KMS-11 (cell line): ENCODE results near the gene FAM151A.

Source experiments
- H2AFZ ChIP-seq: fragments of 200-600 bp; sonication (generic); 2 replicates; pipeline ENCODE4 v1.6.1; 2016; ENCODE audit warnings: antibody characterized with exemption, mixed run types, low read depth
- H3K27ac ChIP-seq: fragments of 200-600 bp; sonication (generic); 2 replicates; pipeline ENCODE4 v1.6.1; 2016; ENCODE audit warnings: mild to moderate bottlenecking, mixed run types
- H3K27me3 ChIP-seq: fragments of 200-600 bp; sonication (generic); 2 replicates; pipeline ENCODE4 v1.6.1; 2017; ENCODE audit warnings: mild to moderate bottlenecking, low read depth, mixed run types, moderate library complexity; ENCODE audit not compliant: insufficient read depth
- H3K36me3 ChIP-seq: fragments of 200-600 bp; sonication (generic); 2 replicates; pipeline ENCODE4 v1.6.1; 2017; ENCODE audit warnings: mild to moderate bottlenecking, mixed run types; ENCODE audit not compliant: insufficient read depth
- H3K4me1 ChIP-seq: fragments of 200-600 bp; sonication (generic); 2 replicates; pipeline ENCODE4 v1.6.1; 2016; ENCODE audit warnings: mild to moderate bottlenecking, low read depth, mixed run types; ENCODE audit not compliant: poor library complexity, severe bottlenecking
- H3K4me2 ChIP-seq: fragments of 200-600 bp; sonication (generic); 2 replicates; pipeline ENCODE4 v1.7.0; 2016; ENCODE audit warnings: mild to moderate bottlenecking, mixed run types
- H3K4me3 ChIP-seq: fragments of 200-600 bp; sonication (generic); IDR thresholded peaks from 2 replicates; pipeline ENCODE4 v1.6.1; 2017; ENCODE audit warnings: low read depth, low read length, mixed read lengths; ENCODE audit not compliant: insufficient read depth
- H3K79me2 ChIP-seq: fragments of 200-600 bp; sonication (generic); 2 replicates; pipeline ENCODE4 v1.6.1; 2016; ENCODE audit warnings: low read depth, mixed run types; ENCODE audit not compliant: insufficient read depth
- H3K9ac ChIP-seq: fragments of 200-600 bp; sonication (generic); 2 replicates; pipeline ENCODE4 v1.6.1; 2016; ENCODE audit warnings: mild to moderate bottlenecking, mixed run types
- H4K20me1 ChIP-seq: fragments of 200-600 bp; sonication (generic); 2 replicates; pipeline ENCODE4 v1.6.1; 2016; ENCODE audit warnings: mild to moderate bottlenecking, mixed run types; ENCODE audit not compliant: insufficient read depth
- CTCF ChIP-seq: fragments of 200-600 bp; sonication (generic); conservative IDR thresholded peaks from 2 replicates; pipeline ENCODE4 v1.6.1; 2017; ENCODE audit warnings: low read depth, mild to moderate bottlenecking, antibody characterized with exemption, low read length, moderate library complexity, mixed read lengths

The FAM151A gene

GRCh38 chr1:54569339-54569738, 54.0 kb downstream of the FAM151A start:
- no peak for TF ChIP-seq CTCF

GRCh38 chr1:54567961-54568360, 55.4 kb downstream of the FAM151A start:
- Histone ChIP-seq H3K4me1 (no peaks in the 10 kb centered on the region), H3K79me2 (no peaks in the 10 kb centered on the region), H3K27me3 (no peaks in the 10 kb centered on the region; the same call in 1 of the 2 replicates), H4K20me1 (no peaks in the 10 kb centered on the region), H3K27ac (no peak overlapping the region), H3K9ac (no peak overlapping the region), H3K4me3 (no peak overlapping the region), H3K36me3 (no peaks in the 10 kb centered on the region), H3K4me2 (no peak overlapping the region), H2AFZ (no peak overlapping the region)
- TF ChIP-seq CTCF = no peak

More at GRCh38 chr1:54569339-54569738, 54.0 kb downstream of the FAM151A start:
- Histone ChIP-seq H2AFZ (no peak overlapping the region), H3K27ac (no peak overlapping the region), H4K20me1 (no peaks in the 10 kb centered on the region), H3K27me3 (no peaks in the 10 kb centered on the region; the same call in 1 of the 2 replicates), H3K79me2 (no peaks in the 10 kb centered on the region), H3K9ac (no peak overlapping the region), H3K4me3 (no peak overlapping the region), H3K4me2 (no peak overlapping the region), H3K4me1 (no peaks in the 10 kb centered on the region), H3K36me3 (no peaks in the 10 kb centered on the region)

- Histone ChIP-seq H3K9ac (no peak overlapping the region), H2AFZ (no peak overlapping the region), H3K36me3 (no peaks in the 10 kb centered on the region), H3K79me2 (no peaks in the 10 kb centered on the region), H3K4me2 (no peak overlapping the region), H4K20me1 (no peaks in the 10 kb centered on the region), H3K4me3 (no peak overlapping the region), H3K27me3 (no peaks in the 10 kb centered on the region; the same call in 1 of the 2 replicates), H3K27ac (no peak overlapping the region), H3K4me1 (no peaks in the 10 kb centered on the region)
- no peak for TF ChIP-seq CTCF
Observed at GRCh38 chr1:54566438-54567141, 56.7 kb downstream of the FAM151A start.

GRCh38 chr1:54565113-54565501, 58.2 kb downstream of the FAM151A start:
- Histone ChIP-seq H3K79me2 (no peaks in the 10 kb centered on the region), H2AFZ (no peak overlapping the region), H3K4me1 (no peaks in the 10 kb centered on the region), H3K4me2 (no peak overlapping the region), H3K36me3 (no peaks in the 10 kb centered on the region), H3K9ac (no peak overlapping the region), H3K27ac (no peak overlapping the region), H3K4me3 (no peak overlapping the region), H4K20me1 (no peaks in the 10 kb centered on the region), H3K27me3 (no peaks in the 10 kb centered on the region; the same call in 1 of the 2 replicates)
- TF ChIP-seq CTCF = no peak
